K562 (cell line): ENCODE results near the gene RPL39L. TPM values are rescaled to one million over a fixed set of nuclear protein-coding genes. Genes with fewer than 3 reads are reported as not detected.

ENCODE experiments used
- CREM ChIP-seq: IDR thresholded peaks from 2 replicates; pipeline ENCODE4 v1.6.1; 2014; ENCODE audit warnings: antibody characterized with exemption, low read depth
- GABPA ChIP-seq: fragments of 200-800 bp; sonication (Bioruptor generic); conservative IDR thresholded peaks from 2 replicates; pipeline ENCODE4 v1.6.1; 2016; ENCODE audit warnings: low read depth, missing genetic modification characterization, missing compliant biosample characterization
- KDM1A ChIP-seq, 2 experiments: fragments of 450-650 bp; IDR thresholded peaks; 2 replicates each; pipeline ENCODE4 v1.6.1; 2016; ENCODE audit warnings: mild to moderate bottlenecking in 2 of 2
- NCOA4 ChIP-seq: fragments of 450-650 bp; IDR thresholded peaks from 2 replicates; pipeline ENCODE4 v1.6.1; 2018; ENCODE audit warnings: mild to moderate bottlenecking; ENCODE audit not compliant: partially characterized antibody
- PML ChIP-seq: IDR thresholded peaks from 2 replicates; pipeline ENCODE4 v1.6.1; 2012; ENCODE audit warnings: low read length, inconsistent platforms
- POU5F1 ChIP-seq: fragments of 150-350 bp; IDR thresholded peaks from 2 replicates; pipeline ENCODE4 v1.6.1; 2014; ENCODE audit warnings: borderline replicate concordance, low read length, low read depth, mild to moderate bottlenecking; ENCODE audit not compliant: partially characterized antibody
- STAG1 ChIP-seq: sonication (generic); formaldehyde crosslinking; IDR thresholded peaks from 2 replicates; pipeline ENCODE4 v1.5.0; 2020; ENCODE audit warnings: missing genetic modification reagents, borderline replicate concordance
- TCF3 ChIP-seq: sonication (generic); formaldehyde crosslinking; IDR thresholded peaks from 2 replicates; pipeline ENCODE4 v1.4.0; 2020; ENCODE audit warnings: mild to moderate bottlenecking, missing genetic modification reagents
- polyA plus RNA-seq, 8 experiments: library from polyadenylated mRNA; depleted of rRNA in 4 of 8; stranded (reverse) in 5 of 8; unstranded in 3 of 8; fragments of >200 nt; fragmentation: Nextera tagmentation in 2 of 8; fragmentation: Illumina TruSeq in 1 of 8; extraction: Ambion mirVana in 2 of 8; extraction: Trizol in 1 of 8; gene quantifications; 2 replicates each; pipeline versions ENCODE4 v1.2.1 to v1.2.3, GENCODE V29; 2011 to 2014; ENCODE audit warnings: inconsistent platforms in 1 of 8, missing spikeins in 1 of 8
- total RNA-seq, 7 experiments: library from RNA; depleted of rRNA in 6 of 7; stranded (reverse); fragments of >200 nt in 6 of 7; fragmentation: Illumina TruSeq in 2 of 7; extraction: Trizol in 2 of 7; gene quantifications; 2 replicates each; pipeline versions ENCODE4 v1.2.1 to v1.2.3, GENCODE V29; 2011 to 2021; ENCODE audit warnings: low replicate concordance in 1 of 7
- TF ChIP-seq, protein P1 (sequence below): fragments of 450-650 bp; IDR thresholded peaks from 2 replicates; pipeline ENCODE4 v1.6.1; 2016; ENCODE audit warnings: borderline replicate concordance
- TF ChIP-seq, protein P2 (sequence below): fragments of 250-450 bp; sonication (Bioruptor Pico); IDR thresholded peaks from 2 replicates; pipeline ENCODE4 v1.4.0; 2020; ENCODE audit warnings: mild to moderate bottlenecking, moderate library complexity
- TF ChIP-seq, protein P3 (sequence below), 2 experiments: fragments of 450-650 bp in 1 of 2; sonication (generic) in 1 of 2; formaldehyde crosslinking in 1 of 2; IDR thresholded peaks in 1 of 2; conservative IDR thresholded peaks in 1 of 2; 2 replicates each; pipeline versions ENCODE4 v1.6.1 to v1.8.1; 2016 to 2023; ENCODE audit warnings: mild to moderate bottlenecking in 2 of 2, moderate library complexity in 2 of 2, inconsistent platforms in 1 of 2, missing genetic modification reagents in 1 of 2
- TF ChIP-seq, protein P4 (sequence below): fragments of 150-350 bp; conservative IDR thresholded peaks from 2 replicates; pipeline ENCODE4 v1.6.1; 2014; ENCODE audit warnings: low read length

Gene RPL39L
- total and polyA plus RNA-seq, 9 of the 15 experiments (the other 6 are each of a cell fraction or from before 2014, with no cell fraction given), result 15.0 to 122 (median 45.5) TPM

DNA sequence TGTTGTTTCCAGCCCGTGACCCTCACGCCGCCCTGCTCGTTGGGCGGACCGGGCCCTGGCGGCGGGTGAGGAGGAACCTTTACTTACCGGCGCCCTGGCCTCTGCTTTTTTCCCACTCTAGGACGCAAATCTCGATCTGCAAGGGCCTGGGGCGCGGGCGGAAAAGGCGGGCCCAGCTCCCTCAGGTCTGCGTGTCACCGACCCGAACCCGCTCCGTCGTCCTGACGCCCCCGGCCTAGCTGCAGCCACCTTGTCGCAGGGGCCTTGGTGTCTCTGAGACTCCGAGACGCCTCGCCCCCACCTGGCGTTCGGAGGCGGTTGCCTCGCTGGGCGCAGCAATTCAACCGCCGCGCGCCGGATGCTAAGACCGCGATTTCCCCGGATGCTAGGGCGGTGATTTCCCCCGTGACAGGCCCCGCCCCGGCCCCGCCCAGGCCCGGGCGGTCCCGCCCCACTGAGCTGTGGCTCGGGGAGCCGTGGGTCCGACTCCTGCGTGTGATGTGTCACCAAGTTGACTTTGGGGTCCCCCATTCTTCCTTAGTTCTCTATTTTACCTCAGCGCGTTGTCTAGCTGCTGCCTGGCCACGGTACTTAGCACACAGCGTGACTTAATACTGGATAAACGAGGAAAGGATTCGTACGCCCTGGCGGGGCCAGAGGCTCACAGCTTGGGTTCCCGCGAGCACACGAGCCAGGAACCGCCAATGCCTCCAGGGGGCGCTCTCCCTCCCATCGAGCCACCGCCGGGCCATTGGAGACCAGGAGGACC is at the start of gene RPL39L (continued):
- TF ChIP-seq, protein P1, sequence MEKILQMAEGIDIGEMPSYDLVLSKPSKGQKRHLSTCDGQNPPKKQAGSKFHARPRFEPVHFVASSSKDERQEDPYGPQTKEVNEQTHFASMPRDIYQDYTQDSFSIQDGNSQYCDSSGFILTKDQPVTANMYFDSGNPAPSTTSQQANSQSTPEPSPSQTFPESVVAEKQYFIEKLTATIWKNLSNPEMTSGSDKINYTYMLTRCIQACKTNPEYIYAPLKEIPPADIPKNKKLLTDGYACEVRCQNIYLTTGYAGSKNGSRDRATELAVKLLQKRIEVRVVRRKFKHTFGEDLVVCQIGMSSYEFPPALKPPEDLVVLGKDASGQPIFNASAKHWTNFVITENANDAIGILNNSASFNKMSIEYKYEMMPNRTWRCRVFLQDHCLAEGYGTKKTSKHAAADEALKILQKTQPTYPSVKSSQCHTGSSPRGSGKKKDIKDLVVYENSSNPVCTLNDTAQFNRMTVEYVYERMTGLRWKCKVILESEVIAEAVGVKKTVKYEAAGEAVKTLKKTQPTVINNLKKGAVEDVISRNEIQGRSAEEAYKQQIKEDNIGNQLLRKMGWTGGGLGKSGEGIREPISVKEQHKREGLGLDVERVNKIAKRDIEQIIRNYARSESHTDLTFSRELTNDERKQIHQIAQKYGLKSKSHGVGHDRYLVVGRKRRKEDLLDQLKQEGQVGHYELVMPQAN, result peak; percentile 32; the same call in 1 of the 2 replicates
- TF ChIP-seq GABPA (peak; percentile 88), NCOA4 (no peak), POU5F1 (no peak), PML (peak; percentile 77; the same call in 1 of the 2 replicates), KDM1A (IDR thresholded peaks at IDR 0.05) (peak in 1 of 2 experiments; percentile 7; a peak in 2 of 4 replicates), STAG1 (CRISPR knock-in tag) (no peak), TCF3 (CRISPR knock-in tag) (0 out of 2 replicates have a peak, but pooled peaks have one; percentile 5), CREM (peak; percentile 85)
- TF ChIP-seq, protein P2, sequence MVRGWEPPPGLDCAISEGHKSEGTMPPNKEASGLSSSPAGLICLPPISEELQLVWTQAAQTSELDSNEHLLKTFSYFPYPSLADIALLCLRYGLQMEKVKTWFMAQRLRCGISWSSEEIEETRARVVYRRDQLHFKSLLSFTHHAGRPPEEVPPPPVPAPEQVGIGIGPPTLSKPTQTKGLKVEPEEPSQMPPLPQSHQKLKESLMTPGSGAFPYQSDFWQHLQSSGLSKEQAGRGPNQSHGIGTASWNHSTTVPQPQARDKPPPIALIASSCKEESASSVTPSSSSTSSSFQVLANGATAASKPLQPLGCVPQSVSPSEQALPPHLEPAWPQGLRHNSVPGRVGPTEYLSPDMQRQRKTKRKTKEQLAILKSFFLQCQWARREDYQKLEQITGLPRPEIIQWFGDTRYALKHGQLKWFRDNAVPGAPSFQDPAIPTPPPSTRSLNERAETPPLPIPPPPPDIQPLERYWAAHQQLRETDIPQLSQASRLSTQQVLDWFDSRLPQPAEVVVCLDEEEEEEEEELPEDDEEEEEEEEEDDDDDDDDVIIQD, result no peak; the same call in 1 of the 2 replicates
- TF ChIP-seq, protein P3, sequence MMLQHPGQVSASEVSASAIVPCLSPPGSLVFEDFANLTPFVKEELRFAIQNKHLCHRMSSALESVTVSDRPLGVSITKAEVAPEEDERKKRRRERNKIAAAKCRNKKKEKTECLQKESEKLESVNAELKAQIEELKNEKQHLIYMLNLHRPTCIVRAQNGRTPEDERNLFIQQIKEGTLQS (IDR thresholded peaks at IDR 0.05), result no peak
- TF ChIP-seq, protein P3 (CRISPR knock-in tag; conservative IDR thresholded peaks at IDR 0.05), result 0 out of 2 replicates have a peak, but pooled peaks have one; percentile 31
- TF ChIP-seq, protein P4, sequence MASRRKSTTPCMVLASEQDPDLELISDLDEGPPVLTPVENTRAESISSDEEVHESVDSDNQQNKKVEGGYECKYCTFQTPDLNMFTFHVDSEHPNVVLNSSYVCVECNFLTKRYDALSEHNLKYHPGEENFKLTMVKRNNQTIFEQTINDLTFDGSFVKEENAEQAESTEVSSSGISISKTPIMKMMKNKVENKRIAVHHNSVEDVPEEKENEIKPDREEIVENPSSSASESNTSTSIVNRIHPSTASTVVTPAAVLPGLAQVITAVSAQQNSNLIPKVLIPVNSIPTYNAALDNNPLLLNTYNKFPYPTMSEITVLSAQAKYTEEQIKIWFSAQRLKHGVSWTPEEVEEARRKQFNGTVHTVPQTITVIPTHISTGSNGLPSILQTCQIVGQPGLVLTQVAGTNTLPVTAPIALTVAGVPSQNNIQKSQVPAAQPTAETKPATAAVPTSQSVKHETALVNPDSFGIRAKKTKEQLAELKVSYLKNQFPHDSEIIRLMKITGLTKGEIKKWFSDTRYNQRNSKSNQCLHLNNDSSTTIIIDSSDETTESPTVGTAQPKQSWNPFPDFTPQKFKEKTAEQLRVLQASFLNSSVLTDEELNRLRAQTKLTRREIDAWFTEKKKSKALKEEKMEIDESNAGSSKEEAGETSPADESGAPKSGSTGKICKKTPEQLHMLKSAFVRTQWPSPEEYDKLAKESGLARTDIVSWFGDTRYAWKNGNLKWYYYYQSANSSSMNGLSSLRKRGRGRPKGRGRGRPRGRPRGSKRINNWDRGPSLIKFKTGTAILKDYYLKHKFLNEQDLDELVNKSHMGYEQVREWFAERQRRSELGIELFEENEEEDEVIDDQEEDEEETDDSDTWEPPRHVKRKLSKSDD, result 0 out of 2 replicates have a peak, but pooled peaks have one; percentile 25
